Measurements from ENCODE around the gene PCYT2.
"Not testable (repeated sequence)": the region's sequence is repeated elsewhere in the genome, so short reads cannot be mapped to it uniquely, and the experiment has no call there.

PCYT2 gene

GRCh38 chr17:81927152-81927652 is 16.0 kb upstream of the PCYT2 start:
- no peak for DNase-seq (ENCODE audit: low read depth)

- peak; percentile 89 for DNase-seq (ENCODE audit: low read depth)
These were observed 15.4 kb upstream of the PCYT2 start for GRCh38 chr17:81926451-81927151.

GRCh38 chr17:81925860-81926450 is 14.8 kb upstream of the PCYT2 start:
- no peak for DNase-seq (ENCODE audit: low read depth)

GRCh38 chr17:81924557-81925532 is 13.6 kb upstream of the PCYT2 start:
- DNase-seq (ENCODE audit: low read depth), result no peak

GRCh38 chr17:81923302-81924260 is 12.4 kb upstream of the PCYT2 start:
- DNase-seq (ENCODE audit: low read depth), result peak; percentile 85

GRCh38 chr17:81922566-81923301 is 11.5 kb upstream of the PCYT2 start:
- no peak for DNase-seq (ENCODE audit: low read depth)

GRCh38 chr17:81921996-81922565 is 10.9 kb upstream of the PCYT2 start:
- DNase-seq (ENCODE audit: low read depth), result no peak

GRCh38 chr17:81921537-81921862 is 10.3 kb upstream of the PCYT2 start:
- no peak for DNase-seq (ENCODE audit: low read depth)

GRCh38 chr17:81920612-81921536 is 9.7 kb upstream of the PCYT2 start:
- no peak for DNase-seq (ENCODE audit: low read depth)

- no peak for DNase-seq (ENCODE audit: low read depth)
These were observed 7.8 kb upstream of the PCYT2 start for GRCh38 chr17:81918832-81919545.

- DNase-seq (ENCODE audit: low read depth), result not testable (repeated sequence)
These were observed 7.1 kb upstream of the PCYT2 start for GRCh38 chr17:81918333-81918669.

GRCh38 chr17:81917565-81918332 is 6.5 kb upstream of the PCYT2 start, which contains the start of gene SIRT7:
Gene SIRT7 (minus strand): TSS chr17:81918176. CDS start chr17:81918131, 45 bp downstream.
- DNase-seq (ENCODE audit: low read depth), result peak; percentile 58

GRCh38 chr17:81916234-81917001 is 5.2 kb upstream of the PCYT2 start:
- peak; percentile 36 for DNase-seq (ENCODE audit: low read depth)

GRCh38 chr17:81915331-81915730 is 4.1 kb upstream of the PCYT2 start:
- DNase-seq (ENCODE audit: low read depth), result no peak

- no peak for DNase-seq (ENCODE audit: low read depth)
These were observed 3.1 kb upstream of the PCYT2 start for GRCh38 chr17:81914103-81914850.

GRCh38 chr17:81913394-81914102 is 2.3 kb upstream of the PCYT2 start:
- no peak for DNase-seq (ENCODE audit: low read depth)
